Panc1 (cell line): ENCODE measurements around the gene XCR1. TPM values are rescaled to one million over a fixed set of nuclear protein-coding genes. Genes with fewer than 3 reads are reported as not detected.

ENCODE experiments used
- ATAC-seq: fragments of 200-7000 bp; cut with Tn5 transposase; 2 replicates; pipeline ENCODE4 v1.9.1; 2020; ENCODE audit warnings: mild to moderate bottlenecking, moderate library complexity
- BruUV-seq: library from RNA; stranded (reverse); fragments of 400-500 nt; replicated peaks from 2 replicates; lab custom pipeline; 2021; lab: Mats Ljungman, UMichigan
- CTCF ChIA-PET: fragments of 300-600 bp; sonication (Branson Sonifier 250); formaldehyde crosslinking; loops from one replicate; lab custom pipeline; 2022; ENCODE audit warnings: antibody characterized with exemption; lab: Charles Lee
- POLR2A ChIA-PET: fragments of 300-600 bp; sonication (Branson Sonifier 250); formaldehyde crosslinking; loops from one replicate; lab custom pipeline; 2022; ENCODE audit warnings: antibody characterized with exemption; lab: Charles Lee
- DNase-seq: peaks from one replicate; pipeline ENCODE4 v3.0.0-alpha.2; 2010; ENCODE audit warnings: low read depth, low spot score
- H3K27ac ChIP-seq: 2 replicates; pipeline ENCODE4 v1.5.1; 2011; ENCODE audit warnings: mild to moderate bottlenecking, low read length, inconsistent platforms
- H3K27me3 ChIP-seq: fragments of 200-500 bp; sonication (Bioruptor generic); 2 replicates; pipeline ENCODE4 v1.6.0; 2014; ENCODE audit warnings: low read length, inconsistent platforms; ENCODE audit not compliant: control insufficient read depth, insufficient read depth
- H3K36me3 ChIP-seq: fragments of 200-500 bp; sonication (Bioruptor generic); 2 replicates; pipeline ENCODE4 v1.5.1; 2014; ENCODE audit warnings: inconsistent platforms, mild to moderate bottlenecking, low read length, moderate library complexity; ENCODE audit not compliant: control insufficient read depth, insufficient read depth
- H3K4me1 ChIP-seq: 2 replicates; pipeline ENCODE4 v1.5.1; 2011; ENCODE audit warnings: inconsistent platforms, mild to moderate bottlenecking, low read length, moderate library complexity; ENCODE audit not compliant: control insufficient read depth, insufficient read depth
- H3K4me3 ChIP-seq, 2 experiments: 2 replicates each; pipeline ENCODE4 v1.5.1; 2011 to 2012; ENCODE audit warnings: low read depth in 2 of 2, low read length in 2 of 2, mild to moderate bottlenecking in 2 of 2, inconsistent platforms in 1 of 2, moderate library complexity in 1 of 2
- H3K9me3 ChIP-seq: fragments of 200-500 bp; sonication (Bioruptor generic); 2 replicates; pipeline ENCODE4 v1.5.1; 2014; ENCODE audit warnings: low read depth, mild to moderate bottlenecking, inconsistent platforms, low read length, moderate library complexity; ENCODE audit not compliant: control insufficient read depth, insufficient read depth
- CTCF ChIP-seq: fragments of 450-650 bp; IDR thresholded peaks from 2 replicates; pipeline ENCODE4 v1.5.1; 2017; ENCODE audit warnings: mild to moderate bottlenecking
- POLR2AphosphoS5 ChIP-seq: IDR thresholded peaks from 2 replicates; pipeline ENCODE4 v1.6.1; 2012; ENCODE audit warnings: mild to moderate bottlenecking, low read depth, low read length, moderate library complexity
- REST ChIP-seq, 2 experiments: IDR thresholded peaks; 2 replicates each; pipeline ENCODE4 v1.6.1; 2011 to 2012; ENCODE audit warnings: low read depth in 2 of 2, control low read depth in 1 of 2, low read length in 1 of 2, mild to moderate bottlenecking in 1 of 2, moderate library complexity in 1 of 2; ENCODE audit not compliant: insufficient read depth in 1 of 2
- SIN3A ChIP-seq: IDR thresholded peaks from 2 replicates; pipeline ENCODE4 v1.6.1; 2012; ENCODE audit warnings: low read depth, mild to moderate bottlenecking, low read length, moderate library complexity, borderline replicate concordance; ENCODE audit not compliant: insufficient read depth
- TCF7L2 ChIP-seq: IDR thresholded peaks from 2 replicates; pipeline ENCODE4 v1.6.1; 2011; ENCODE audit warnings: mild to moderate bottlenecking, low read depth, low read length, inconsistent platforms
- in situ Hi-C: cut with HindIII; loops from 2 replicates; pipeline ENCODE4 v1.10.0; 2016; ENCODE audit warnings: low sequenced_read_pairs, low pct_unique_long_range_greater_than_20kb
- intact Hi-C: fragments of 100-400 bp; cut with micrococcal nuclease; formaldehyde crosslinking; loops from one replicate; pipeline ENCODE4 v1.10.0; 2022; ENCODE audit not compliant: unreplicated experiment
- total RNA-seq: library from RNA; stranded (reverse); gene quantifications from one replicate; pipeline ENCODE4 v1.2.1, GENCODE V29; 2021; ENCODE audit not compliant: unreplicated experiment

XCR1 gene
- total RNA-seq, 1 experiment from 2014 or later: not detected

DNA sequence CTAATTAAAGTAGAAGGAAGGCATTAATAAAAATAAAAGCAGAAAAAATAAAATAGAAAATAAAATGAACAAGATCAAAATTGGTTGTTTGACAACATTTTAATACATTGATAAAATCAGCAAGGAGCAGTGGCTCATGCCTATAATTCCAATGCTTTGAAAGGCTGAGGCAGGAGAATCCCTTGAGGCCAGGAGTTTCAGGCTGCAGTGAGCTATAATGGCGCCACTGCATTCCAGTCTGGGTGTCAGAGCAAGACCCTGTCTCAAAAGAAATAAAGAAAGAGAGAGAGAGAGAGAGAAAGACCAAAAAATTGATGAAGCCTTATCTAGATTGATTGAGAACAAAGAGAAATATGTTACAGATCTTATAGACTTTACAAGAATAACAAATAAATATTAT, 2.1 kb downstream of the XCR1 start:
- H3K36me3 ChIP-seq: no peaks in the 10 kb centered on the region
- no peak for TF ChIP-seq REST (IDR thresholded peaks at IDR 0.05; ENCODE audit: insufficient read depth in 1 of 2, low read depth in 2 of 2, low read length in 1 of 2)
- no peak for TF ChIP-seq POLR2AphosphoS5
- no peak for TF ChIP-seq CTCF
- TF ChIP-seq SIN3A: no peak
- no peak for TF ChIP-seq TCF7L2
- POLR2A ChIA-PET: no interaction called here
- in situ Hi-C loops: no loop called here
- no TSS peak for BruUV-seq
- CTCF ChIA-PET: no interaction called here
- no peaks in the 10 kb centered on the region for H3K27me3 ChIP-seq
- no peak for DNase-seq
- intact Hi-C loops: no loop called here
- H3K4me3 ChIP-seq: no peak overlapping the region
- ATAC-seq: no peak
- H3K27ac ChIP-seq: no peak overlapping the region
- H3K4me1 ChIP-seq: no peaks in the 10 kb centered on the region
- no peaks in the 10 kb centered on the region for H3K9me3 ChIP-seq

DNA sequence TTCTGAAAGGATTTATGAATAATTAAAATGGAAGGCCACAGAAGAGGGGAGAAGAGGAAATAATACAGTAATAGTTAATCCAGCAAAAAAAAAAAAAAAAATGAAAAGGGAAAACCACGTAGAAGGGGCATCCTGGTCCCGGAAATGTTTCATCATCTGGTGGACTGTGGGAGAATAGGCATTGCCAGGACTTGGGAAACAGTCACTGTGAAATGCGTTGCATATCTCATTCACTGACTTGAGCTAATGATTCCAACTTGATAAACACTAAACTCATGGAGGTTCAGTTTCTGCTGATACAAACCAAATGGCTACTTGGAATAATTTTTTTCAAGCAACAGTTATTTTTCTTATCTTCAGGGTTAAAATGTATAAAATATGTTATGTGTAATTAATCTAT, 3.2 kb downstream of the XCR1 start:
- no TSS peak for BruUV-seq
- no peak for TF ChIP-seq SIN3A
- no peak for TF ChIP-seq CTCF
- no peak for TF ChIP-seq TCF7L2
- TF ChIP-seq REST (IDR thresholded peaks at IDR 0.05; ENCODE audit: insufficient read depth in 1 of 2, low read depth in 2 of 2, low read length in 1 of 2): no peak
- TF ChIP-seq POLR2AphosphoS5: no peak
- Histone ChIP-seq H3K4me1 (no peaks in the 10 kb centered on the region), H3K27ac (no peak overlapping the region), H3K4me3 (no peak overlapping the region), H3K36me3 (no peaks in the 10 kb centered on the region), H3K27me3 (no peaks in the 10 kb centered on the region), H3K9me3 (no peaks in the 10 kb centered on the region)
- ChIA-PET POLR2A (no interaction called here), CTCF (no interaction called here)
- in situ Hi-C loops: no loop called here
- ATAC-seq (no peak), DNase-seq (no peak)
- intact Hi-C loops: no loop called here
